Epithelial cell of esophagus (primary cell): ENCODE measurements around the gene CAMK1.

ENCODE experiments used
- DNase-seq: peaks from one replicate; pipeline ENCODE4 v3.0.0; 2010; ENCODE audit warnings: low read depth
- H3K4me3 ChIP-seq: 2 replicates; pipeline ENCODE4 v1.5.1; 2011; ENCODE audit warnings: mild to moderate bottlenecking, low read length, control low read depth
- TF ChIP-seq, protein P1 (sequence below): IDR thresholded peaks from 2 replicates; pipeline ENCODE4 v1.5.1; 2011; ENCODE audit warnings: low read depth, mild to moderate bottlenecking, low read length, control low read depth, inconsistent platforms; ENCODE audit not compliant: insufficient read depth; ENCODE audit errors: missing control alignments

The CAMK1 gene

DNA sequence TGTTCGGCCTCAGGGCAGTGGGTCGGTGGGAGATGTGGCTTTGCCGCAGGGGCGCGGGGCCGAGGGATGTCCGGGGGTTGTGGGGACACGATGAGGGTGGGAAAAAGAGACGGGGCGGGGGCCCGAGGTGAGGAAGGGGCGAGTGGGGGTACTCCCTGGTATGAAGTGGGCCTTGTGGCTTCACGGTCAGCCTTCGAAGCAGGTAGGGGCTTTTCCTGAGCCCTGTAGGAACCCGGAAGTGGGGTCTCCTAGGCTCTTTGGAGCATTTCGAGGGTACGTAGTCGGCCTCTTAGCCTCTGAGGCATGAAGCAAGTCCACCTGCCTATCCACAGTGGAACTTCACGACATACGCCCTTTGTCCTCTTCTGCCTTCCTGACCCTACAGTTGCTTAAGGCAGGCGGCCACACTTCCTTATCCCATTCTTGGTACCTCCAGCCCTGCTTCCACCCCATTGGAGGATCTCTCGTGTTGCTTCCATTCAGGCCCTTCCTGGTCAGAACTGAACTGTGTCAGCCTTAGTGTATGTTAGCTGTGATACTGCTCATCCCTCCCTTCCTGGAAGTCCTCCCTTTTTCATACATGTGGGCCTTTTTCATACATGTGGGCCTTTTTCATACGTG, 23.5 kb upstream of the CAMK1 start:
- H3K4me3 ChIP-seq, result peak overlapping the region; percentile 59
- peak; percentile 54 for DNase-seq
- TF ChIP-seq, protein P1, sequence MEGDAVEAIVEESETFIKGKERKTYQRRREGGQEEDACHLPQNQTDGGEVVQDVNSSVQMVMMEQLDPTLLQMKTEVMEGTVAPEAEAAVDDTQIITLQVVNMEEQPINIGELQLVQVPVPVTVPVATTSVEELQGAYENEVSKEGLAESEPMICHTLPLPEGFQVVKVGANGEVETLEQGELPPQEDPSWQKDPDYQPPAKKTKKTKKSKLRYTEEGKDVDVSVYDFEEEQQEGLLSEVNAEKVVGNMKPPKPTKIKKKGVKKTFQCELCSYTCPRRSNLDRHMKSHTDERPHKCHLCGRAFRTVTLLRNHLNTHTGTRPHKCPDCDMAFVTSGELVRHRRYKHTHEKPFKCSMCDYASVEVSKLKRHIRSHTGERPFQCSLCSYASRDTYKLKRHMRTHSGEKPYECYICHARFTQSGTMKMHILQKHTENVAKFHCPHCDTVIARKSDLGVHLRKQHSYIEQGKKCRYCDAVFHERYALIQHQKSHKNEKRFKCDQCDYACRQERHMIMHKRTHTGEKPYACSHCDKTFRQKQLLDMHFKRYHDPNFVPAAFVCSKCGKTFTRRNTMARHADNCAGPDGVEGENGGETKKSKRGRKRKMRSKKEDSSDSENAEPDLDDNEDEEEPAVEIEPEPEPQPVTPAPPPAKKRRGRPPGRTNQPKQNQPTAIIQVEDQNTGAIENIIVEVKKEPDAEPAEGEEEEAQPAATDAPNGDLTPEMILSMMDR, result no peak

- DNase-seq, result peak; percentile 96
- TF ChIP-seq, protein P1, result no peak
- peak within 1 kb of the TSS; percentile 59 for H3K4me3 ChIP-seq
Measured at GRCh38 chr3:9792405-9793160, 22.8 kb upstream of the CAMK1 start, which contains the start of the genes ARPC4 and TADA3. Gene ARPC4 (plus strand): TSS chr3:9793082. CDS start chr3:9793122, 40 bp downstream. Gene TADA3 (minus strand): TSS chr3:9792473. CDS start chr3:9791466, 1,007 bp downstream.

DNA sequence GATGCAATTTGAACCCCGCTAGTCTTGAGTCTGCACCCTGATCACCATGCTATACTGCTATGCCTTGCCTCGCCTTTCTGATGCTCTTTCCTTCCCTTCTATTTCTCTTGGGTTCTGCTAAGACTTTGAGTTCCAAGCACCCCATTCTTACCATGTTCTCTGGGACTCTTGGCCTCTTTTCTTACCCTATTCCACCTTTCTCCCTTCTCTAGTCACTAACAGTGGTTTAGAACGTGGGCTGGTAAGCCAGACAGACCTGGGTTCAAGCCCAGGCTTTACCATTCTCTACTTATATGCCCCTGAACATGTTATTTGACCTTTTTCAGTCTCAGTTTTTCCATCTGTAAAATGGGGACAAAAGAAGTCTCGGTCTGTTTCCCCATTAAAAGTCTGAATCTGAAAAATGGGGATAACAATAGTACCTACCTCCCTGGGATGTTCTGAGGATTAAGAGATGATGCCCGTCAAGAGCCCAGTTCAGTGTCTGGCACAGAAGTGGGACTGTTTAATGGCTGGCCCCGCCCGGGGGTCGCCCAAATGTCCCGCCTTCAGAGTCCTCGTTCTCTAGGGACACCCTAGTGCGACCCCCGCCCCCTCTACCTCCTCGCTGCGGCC, 22.1 kb upstream of the CAMK1 start:
- no peak for DNase-seq
- TF ChIP-seq, protein P1, result no peak
- H3K4me3 ChIP-seq, result peak overlapping the region; percentile 59

DNA sequence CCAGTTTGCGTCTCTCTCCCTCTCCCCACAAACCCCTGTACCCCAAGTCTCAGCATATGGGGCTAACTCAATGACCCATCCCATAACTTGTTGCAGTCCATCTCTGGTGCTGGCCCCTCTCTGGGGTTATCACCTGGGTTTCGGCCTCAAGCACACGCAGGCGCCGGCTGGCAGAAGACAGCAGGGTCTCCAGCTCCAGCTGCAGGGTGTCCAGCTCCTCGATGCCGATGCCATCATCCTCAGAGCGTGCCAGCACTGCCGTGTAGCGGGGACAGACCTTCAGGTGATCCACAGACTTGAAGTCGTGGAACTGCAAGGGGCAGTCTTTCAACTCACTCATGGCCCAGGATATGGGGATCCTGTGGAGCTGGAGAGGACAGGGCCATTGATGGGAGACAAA, 21.4 kb upstream of the CAMK1 start:
- H3K4me3 ChIP-seq, result no peak overlapping the region
- no peak for DNase-seq
- TF ChIP-seq, protein P1, result no peak

DNA sequence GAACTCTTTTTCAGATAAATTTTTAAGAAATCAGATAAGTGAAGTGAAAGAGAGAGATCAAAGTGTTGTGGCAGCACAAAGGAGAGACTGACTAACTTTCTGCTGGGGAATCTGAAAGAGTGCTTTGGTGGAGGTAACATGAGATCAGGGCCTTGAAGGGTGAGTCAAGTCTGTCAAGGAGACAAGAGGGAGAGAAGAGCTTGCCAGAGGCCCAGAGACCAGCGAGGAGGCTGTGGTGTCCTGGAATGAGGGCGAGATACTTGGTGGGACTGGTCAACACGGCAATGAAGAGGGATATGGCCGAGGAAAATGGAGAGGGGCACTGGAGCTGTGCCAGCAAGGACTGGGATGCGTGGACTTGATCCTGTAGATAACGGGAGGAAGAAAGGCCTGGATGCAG, 18.0 kb upstream of the CAMK1 start:
- TF ChIP-seq, protein P1, result no peak
- no peak for DNase-seq
- H3K4me3 ChIP-seq, result no peak overlapping the region

DNA sequence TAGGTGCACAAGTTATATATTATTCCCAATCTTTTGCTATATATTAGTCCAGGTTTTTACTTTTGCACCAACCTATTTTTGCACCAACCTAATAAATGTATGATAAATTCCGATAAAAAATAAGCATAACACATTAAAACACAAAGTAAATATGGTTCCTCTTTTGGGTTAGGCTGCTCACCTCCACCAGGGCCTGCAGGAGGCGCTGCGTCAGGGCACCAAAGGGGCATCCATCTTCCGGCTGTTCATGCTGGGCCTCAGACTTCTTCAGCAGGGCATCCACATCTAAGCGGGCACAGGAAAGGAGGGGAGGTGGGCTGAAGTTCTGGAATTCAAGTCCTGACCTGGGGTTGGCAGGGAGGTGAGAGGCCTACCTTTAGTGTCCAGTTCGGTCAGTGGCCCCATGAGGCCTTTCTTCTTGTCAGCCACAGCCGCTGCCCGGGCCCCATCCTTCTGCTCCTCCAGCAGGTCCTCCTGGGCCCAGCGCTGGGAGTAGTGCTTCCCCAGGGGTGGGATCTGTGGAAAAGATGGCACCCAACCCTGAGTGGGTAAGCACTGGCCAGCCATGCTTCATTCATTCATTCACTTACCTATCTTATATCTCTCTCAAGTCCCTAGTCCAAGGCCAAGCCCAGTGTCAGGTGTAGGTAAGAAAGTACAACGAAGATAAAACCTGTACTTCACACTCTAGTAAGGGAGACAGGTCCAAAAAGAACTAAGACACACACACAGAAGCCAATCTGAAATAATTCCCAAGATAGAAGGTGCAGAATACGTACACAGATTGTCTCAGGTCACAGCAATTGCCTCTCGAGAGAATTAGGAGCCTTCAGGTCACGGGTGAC, 17.3 kb upstream of the CAMK1 start:
- no peak overlapping the region for H3K4me3 ChIP-seq
- no peak for DNase-seq
- TF ChIP-seq, protein P1, result peak; percentile 50
